GM19035 (cell line): ENCODE results near the gene EHHADH.
A peak's percentile ranks its signal among the peaks of the same experiment; 100 is the strongest.
"Not testable (repeated sequence)": the region's sequence is repeated elsewhere in the genome, so short reads cannot be mapped to it uniquely, and the experiment has no call there.

ENCODE experiments used
- ATAC-seq: cut with Tn5 transposase; IDR thresholded peaks from one replicate; pipeline ENCODE4 v1.9.1; 2021; ENCODE audit not compliant: unreplicated experiment

The EHHADH gene

GRCh38 chr3:185253133-185253532 is 716 bp downstream of the EHHADH start:
- not testable (repeated sequence) for ATAC-seq

- ATAC-seq: no peak
Observed at GRCh38 chr3:185251272-185251671, 2.6 kb downstream of the EHHADH start.

GRCh38 chr3:185250653-185251052 is 3.2 kb downstream of the EHHADH start:
- no peak for ATAC-seq

- ATAC-seq: no peak
Observed at GRCh38 chr3:185250247-185250646, 3.6 kb downstream of the EHHADH start.

- ATAC-seq: no peak
Observed at GRCh38 chr3:185242642-185243041, 11.2 kb downstream of the EHHADH start.

- no peak for ATAC-seq
Observed at GRCh38 chr3:185236969-185237368, 16.9 kb downstream of the EHHADH start.

GRCh38 chr3:185233328-185233727 is 20.5 kb downstream of the EHHADH start:
- no peak for ATAC-seq

- ATAC-seq: not testable (repeated sequence)
Observed at GRCh38 chr3:185226526-185226925, 27.3 kb downstream of the EHHADH start.

GRCh38 chr3:185225523-185225922 is 28.3 kb downstream of the EHHADH start:
- ATAC-seq: no peak

GRCh38 chr3:185225080-185225479 is 28.8 kb downstream of the EHHADH start:
- no peak for ATAC-seq

GRCh38 chr3:185221203-185221602 is 32.6 kb downstream of the EHHADH start:
- no peak for ATAC-seq

- ATAC-seq: no peak
Observed at GRCh38 chr3:185216607-185216958, 37.3 kb downstream of the EHHADH start.

- ATAC-seq: no peak
Observed at GRCh38 chr3:185215873-185216606, 37.8 kb downstream of the EHHADH start.

GRCh38 chr3:185212559-185212958 is 41.3 kb downstream of the EHHADH start:
- no peak for ATAC-seq

GRCh38 chr3:185212086-185212485 is 41.8 kb downstream of the EHHADH start:
- ATAC-seq: no peak

GRCh38 chr3:185210621-185211142 is 43.2 kb downstream of the EHHADH start:
- ATAC-seq: no peak

- no peak for ATAC-seq
Observed at GRCh38 chr3:185208823-185209222, 45.0 kb downstream of the EHHADH start.

GRCh38 chr3:185207931-185208746 is 45.7 kb downstream of the EHHADH start:
- peak; percentile 97 for ATAC-seq

- ATAC-seq: no peak
Observed at GRCh38 chr3:185207481-185207880, 46.4 kb downstream of the EHHADH start.

- ATAC-seq: no peak
Observed at GRCh38 chr3:185205865-185206264, 48.0 kb downstream of the EHHADH start.

- no peak for ATAC-seq
Observed at GRCh38 chr3:185204894-185205293, 49.0 kb downstream of the EHHADH start.

GRCh38 chr3:185200639-185201038 is 53.2 kb downstream of the EHHADH start:
- no peak for ATAC-seq
